HEK293T (cell line): Measurements from ENCODE around the gene RAB25.

Experiments
- CTCF ChIA-PET: fragments of 350-600 bp; formaldehyde crosslinking; extraction: SDS; loops from one replicate; lab custom pipeline; 2021; ENCODE audit warnings: antibody characterized with exemption, inconsistent platforms; lab: Yijun Ruan, JAX
- POLR2A ChIA-PET: fragments of 350-600 bp; formaldehyde crosslinking; extraction: SDS; loops from one replicate; lab custom pipeline; 2020; ENCODE audit warnings: antibody characterized with exemption, inconsistent platforms; lab: Yijun Ruan, JAX
- DNase-seq: peaks from one replicate; pipeline ENCODE4 v3.0.0; 2012; ENCODE audit warnings: mixed read lengths; ENCODE audit errors: extremely low spot score
- ARNT ChIP-seq: fragments of 450-650 bp; IDR thresholded peaks from 2 replicates; pipeline ENCODE4 v1.6.1; 2017; ENCODE audit warnings: mild to moderate bottlenecking
- BHLHE40 ChIP-seq: fragments of 450-650 bp; IDR thresholded peaks from 2 replicates; pipeline ENCODE4 v1.6.1; 2016; ENCODE audit warnings: mild to moderate bottlenecking, moderate library complexity, borderline replicate concordance
- CTBP1 ChIP-seq: fragments of 450-650 bp; IDR thresholded peaks from 2 replicates; pipeline ENCODE4 v1.6.1; 2016; ENCODE audit warnings: borderline replicate concordance
- ELF4 ChIP-seq: fragments of 450-650 bp; IDR thresholded peaks from 2 replicates; pipeline ENCODE4 v1.6.1; 2017; ENCODE audit warnings: antibody characterized with exemption
- FOXA1 ChIP-seq: fragments of 450-650 bp; IDR thresholded peaks from 2 replicates; pipeline ENCODE4 v1.6.1; 2016; ENCODE audit warnings: mild to moderate bottlenecking
- FOXK2 ChIP-seq: fragments of 450-650 bp; IDR thresholded peaks from 2 replicates; pipeline ENCODE4 v1.6.1; 2016; ENCODE audit warnings: mild to moderate bottlenecking
- FOXM1 ChIP-seq: fragments of 450-650 bp; IDR thresholded peaks from 2 replicates; pipeline ENCODE4 v1.6.1; 2017; ENCODE audit warnings: mild to moderate bottlenecking, borderline replicate concordance
- HDGF ChIP-seq: fragments of 450-650 bp; IDR thresholded peaks from 2 replicates; pipeline ENCODE4 v1.6.1; 2017; ENCODE audit warnings: antibody characterized with exemption, borderline replicate concordance
- L3MBTL2 ChIP-seq: fragments of 450-650 bp; conservative IDR thresholded peaks from 2 replicates; pipeline ENCODE4 v1.6.1; 2016; ENCODE audit warnings: mild to moderate bottlenecking
- LEF1 ChIP-seq: fragments of 450-650 bp; IDR thresholded peaks from 2 replicates; pipeline ENCODE4 v1.6.1; 2017; ENCODE audit warnings: mild to moderate bottlenecking, borderline replicate concordance
- NFRKB ChIP-seq: fragments of 450-650 bp; IDR thresholded peaks from 2 replicates; pipeline ENCODE4 v1.6.1; 2016; ENCODE audit warnings: mild to moderate bottlenecking, moderate library complexity
- SP1 ChIP-seq: fragments of 450-650 bp; IDR thresholded peaks from 2 replicates; pipeline ENCODE4 v1.6.1; 2017
- SUZ12 ChIP-seq: fragments of 450-650 bp; IDR thresholded peaks from 2 replicates; pipeline ENCODE4 v1.6.1; 2016; ENCODE audit warnings: mild to moderate bottlenecking
- TARDBP ChIP-seq: fragments of 450-650 bp; IDR thresholded peaks from 2 replicates; pipeline ENCODE4 v1.6.1; 2016
- ZNF384 ChIP-seq: fragments of 450-650 bp; IDR thresholded peaks from 2 replicates; pipeline ENCODE4 v1.6.1; 2016
- TF ChIP-seq, protein P1 (sequence below): fragments of 450-650 bp; IDR thresholded peaks from 2 replicates; pipeline ENCODE4 v1.6.1; 2016

Gene RAB25

DNA sequence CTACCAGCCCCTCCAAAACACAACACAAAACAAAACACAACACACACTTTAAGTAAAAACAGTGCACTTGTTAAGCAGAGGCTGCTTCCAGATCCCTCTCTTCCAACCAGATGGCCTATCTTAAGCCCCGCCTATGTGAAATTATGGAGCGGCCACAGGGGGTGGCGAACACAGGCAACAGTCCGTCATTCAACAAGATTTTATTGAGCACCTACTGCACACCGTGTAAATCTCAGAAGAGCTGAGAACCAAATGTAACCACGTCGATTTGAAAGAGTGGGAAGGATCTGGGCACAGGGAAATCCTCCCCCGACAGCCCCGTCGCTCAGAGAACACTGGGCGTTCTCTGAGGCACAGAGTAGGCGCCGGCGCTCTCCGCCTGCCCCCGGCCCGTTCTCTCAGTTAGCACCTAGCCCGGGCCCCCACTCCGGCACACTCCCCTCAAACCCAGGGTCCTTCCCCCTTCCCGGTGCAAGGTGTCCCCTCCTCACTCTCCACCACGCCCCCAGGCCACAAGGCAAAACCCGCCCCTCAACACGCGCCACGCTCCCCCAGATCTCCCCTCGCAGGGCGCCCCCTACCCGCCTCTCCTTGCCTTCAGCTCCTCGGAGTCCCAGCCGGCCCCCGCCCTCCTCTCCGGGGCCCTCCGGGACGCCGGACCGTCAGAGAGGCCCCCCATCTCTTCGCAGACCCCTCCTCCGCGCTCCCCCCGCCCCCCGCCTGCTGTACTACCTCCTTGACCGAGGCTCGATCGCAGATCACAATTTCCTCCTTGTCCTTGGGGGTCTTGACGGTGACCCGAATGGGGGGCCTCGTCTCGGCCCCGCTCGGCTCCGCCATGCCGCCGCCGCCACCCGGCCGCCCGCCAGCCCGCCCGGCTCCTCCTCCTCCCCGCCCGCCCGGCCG is 7.8 kb upstream of the RAB25 start:
- ChIA-PET CTCF (interaction anchor here (0.6 to 3.0 kb wide), 5 partner anchors 8 to 28 kb away, joined by 3 to 13 read pairs (median 5); no protein-coding TSS in a partner anchor), POLR2A (interaction anchor here (0.6 to 2.3 kb wide), 8 partner anchors 20 to 196 kb away, joined by 3 to 11 read pairs (median 4); partner anchors contain the start of genes ARHGEF2, GON4L and MEX3A)
- TF ChIP-seq, protein P1, sequence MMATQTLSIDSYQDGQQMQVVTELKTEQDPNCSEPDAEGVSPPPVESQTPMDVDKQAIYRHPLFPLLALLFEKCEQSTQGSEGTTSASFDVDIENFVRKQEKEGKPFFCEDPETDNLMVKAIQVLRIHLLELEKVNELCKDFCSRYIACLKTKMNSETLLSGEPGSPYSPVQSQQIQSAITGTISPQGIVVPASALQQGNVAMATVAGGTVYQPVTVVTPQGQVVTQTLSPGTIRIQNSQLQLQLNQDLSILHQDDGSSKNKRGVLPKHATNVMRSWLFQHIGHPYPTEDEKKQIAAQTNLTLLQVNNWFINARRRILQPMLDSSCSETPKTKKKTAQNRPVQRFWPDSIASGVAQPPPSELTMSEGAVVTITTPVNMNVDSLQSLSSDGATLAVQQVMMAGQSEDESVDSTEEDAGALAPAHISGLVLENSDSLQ, result peak; percentile 84
- TF ChIP-seq TARDBP, result no peak
- TF ChIP-seq L3MBTL2, result peak; percentile 62
- DNase-seq, result peak; percentile 74

DNA sequence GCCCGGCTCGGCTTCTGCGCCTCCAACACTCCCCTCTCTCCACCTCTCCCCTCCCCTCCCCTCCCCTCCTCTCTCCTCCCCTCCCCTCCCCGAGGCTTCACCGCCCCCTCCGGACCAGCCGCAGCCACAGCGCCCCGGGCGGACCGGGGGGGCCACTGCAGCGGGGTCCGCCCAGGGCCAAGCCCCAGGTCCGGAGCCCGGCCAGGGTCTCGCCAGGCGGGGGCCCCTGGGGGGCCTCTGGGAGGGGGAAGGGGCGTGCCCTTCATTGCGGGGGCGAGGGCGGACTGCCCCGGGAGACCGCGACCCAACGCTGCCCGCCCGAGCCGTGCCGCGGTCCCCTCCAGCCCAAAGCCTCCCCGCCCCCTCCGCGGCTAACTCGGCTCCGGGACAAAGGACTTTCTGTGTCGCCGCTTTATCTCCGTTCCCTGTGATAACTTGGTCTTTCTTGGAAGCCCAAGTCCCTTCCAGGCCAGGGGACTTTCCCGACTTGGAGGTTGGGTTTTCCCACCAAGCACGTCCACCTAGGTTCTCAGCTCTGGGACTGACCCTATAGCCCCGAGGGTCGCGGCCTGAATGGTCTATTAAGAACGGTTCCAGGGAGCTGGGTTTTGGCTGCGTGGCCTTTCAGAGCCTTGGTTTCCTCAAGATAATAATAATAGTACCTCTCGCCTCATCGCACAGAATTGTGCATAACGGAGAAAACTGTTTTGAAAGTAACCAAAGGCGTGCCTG is 7.0 kb upstream of the RAB25 start, which contains the start of gene UBQLN4:
UBQLN4 (minus strand) TSS at position 31 of the 732 bp plus-strand sequence. CDS start 97 bp downstream, outside the sequence.
- TF ChIP-seq CTBP1 (no peak), SP1 (no peak), HDGF (no peak), ZNF384 (no peak), FOXM1 (peak; percentile 65; the same call in 1 of the 2 replicates), SUZ12 (no peak)
- TF ChIP-seq, protein P1, result no peak
- ChIA-PET CTCF (interaction anchor here (0.6 to 3.0 kb wide), 6 partner anchors 8 to 612 kb away, joined by 3 to 13 read pairs (median 4); no protein-coding TSS in a partner anchor), POLR2A (interaction anchor here (0.6 to 2.3 kb wide), 7 partner anchors 11 to 116 kb away, joined by 3 to 11 read pairs (median 4); partner anchors contain the start of gene MEX3A)
- peak; percentile 92 for DNase-seq

DNA sequence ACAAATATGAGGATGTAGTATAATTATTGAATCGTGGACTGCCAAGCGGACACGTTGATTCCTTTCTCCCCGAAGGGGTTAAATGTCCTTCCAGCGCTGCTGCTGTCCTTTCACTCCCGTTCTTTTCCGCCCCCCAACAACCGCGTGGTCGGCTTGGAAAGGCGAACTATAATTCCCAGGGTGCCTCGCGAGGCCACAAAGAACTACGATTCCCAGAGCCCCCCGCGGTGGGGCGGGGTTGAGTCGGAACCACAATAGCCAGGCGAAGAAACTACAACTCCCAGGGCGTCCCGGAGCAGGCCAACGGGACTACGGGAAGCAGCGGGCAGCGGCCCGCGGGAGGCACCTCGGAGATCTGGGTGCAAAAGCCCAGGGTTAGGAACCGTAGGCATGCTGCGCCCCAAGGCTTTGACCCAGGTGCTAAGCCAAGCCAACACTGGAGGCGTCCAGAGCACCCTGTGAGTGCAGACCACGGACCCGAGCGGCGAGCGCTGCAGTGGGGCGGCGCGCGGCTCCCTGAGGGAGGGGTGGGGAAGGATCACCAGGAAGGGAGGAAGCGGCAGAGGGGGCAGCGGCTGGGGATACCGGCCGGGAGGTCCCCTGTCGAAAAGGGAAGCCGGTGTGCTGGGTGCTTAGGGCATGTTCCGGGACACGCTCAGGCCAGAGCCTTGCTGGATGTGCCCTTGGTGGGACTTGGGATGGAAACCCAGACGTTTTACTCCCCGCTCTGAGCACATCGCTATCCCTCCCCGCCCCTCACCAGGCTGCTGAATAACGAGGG is 6.3 kb upstream of the RAB25 start, which contains the start of gene LAMTOR2:
LAMTOR2 (plus strand) TSS at position 283 of the 781 bp plus-strand sequence; CDS start at position 391, 108 bp downstream.
- CTCF ChIA-PET, result interaction anchor here (0.6 to 1.9 kb wide), 3 partner anchors 14 to 613 kb away, joined by 3 to 5 read pairs (median 3); no protein-coding TSS in a partner anchor
- POLR2A ChIA-PET, result interaction anchor here (0.6 to 2.3 kb wide), 6 partner anchors 10 to 117 kb away, joined by 3 to 11 read pairs (median 4); partner anchors contain the start of gene MEX3A
- TF ChIP-seq L3MBTL2 (peak; percentile 85), FOXK2 (no peak), ELF4 (peak; percentile 82; the same call in 1 of the 2 replicates)
- DNase-seq, result peak; percentile 97

DNA sequence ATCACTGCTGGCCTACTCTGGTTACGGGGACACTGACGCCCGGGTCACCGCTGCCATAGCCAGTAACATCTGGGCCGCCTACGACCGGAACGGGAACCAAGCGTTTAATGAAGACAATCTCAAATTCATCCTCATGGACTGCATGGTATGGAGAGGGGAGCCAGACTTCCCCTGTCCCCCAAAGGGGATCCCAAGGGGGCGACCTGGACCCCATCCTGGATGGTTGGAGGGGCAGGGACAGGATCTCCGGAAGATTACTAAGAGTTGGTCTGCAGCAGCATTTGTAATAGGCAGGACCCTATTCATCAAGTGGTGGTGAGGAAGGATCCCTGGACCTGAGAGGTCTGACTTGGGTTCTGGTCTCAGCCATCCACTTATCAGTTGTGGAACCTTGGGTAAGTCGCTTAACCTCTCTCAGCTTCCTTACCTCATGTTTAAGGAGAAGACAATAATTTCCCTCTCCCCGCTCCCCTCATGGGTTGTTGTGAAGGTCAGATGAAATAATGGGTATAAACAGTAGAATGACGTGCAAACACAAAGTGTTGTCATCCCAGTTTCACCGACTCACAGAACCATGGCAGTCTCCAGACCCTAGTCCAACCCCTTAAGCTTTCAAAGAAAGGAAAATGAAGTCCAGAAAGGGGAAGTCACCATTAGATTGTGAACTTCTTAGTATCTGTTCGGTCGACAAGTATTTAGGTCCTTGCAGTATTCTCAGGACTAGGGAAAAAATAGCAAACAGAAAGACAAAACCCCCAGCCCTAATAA is 5.5 kb upstream of the RAB25 start:
- POLR2A ChIA-PET, result no interaction called here
- CTCF ChIA-PET, result no interaction called here
- DNase-seq, result no peak
- TF ChIP-seq HDGF (no peak), LEF1 (no peak), ARNT (no peak), ELF4 (no peak), FOXK2 (no peak), BHLHE40 (no peak), SUZ12 (no peak), NFRKB (no peak)

DNA sequence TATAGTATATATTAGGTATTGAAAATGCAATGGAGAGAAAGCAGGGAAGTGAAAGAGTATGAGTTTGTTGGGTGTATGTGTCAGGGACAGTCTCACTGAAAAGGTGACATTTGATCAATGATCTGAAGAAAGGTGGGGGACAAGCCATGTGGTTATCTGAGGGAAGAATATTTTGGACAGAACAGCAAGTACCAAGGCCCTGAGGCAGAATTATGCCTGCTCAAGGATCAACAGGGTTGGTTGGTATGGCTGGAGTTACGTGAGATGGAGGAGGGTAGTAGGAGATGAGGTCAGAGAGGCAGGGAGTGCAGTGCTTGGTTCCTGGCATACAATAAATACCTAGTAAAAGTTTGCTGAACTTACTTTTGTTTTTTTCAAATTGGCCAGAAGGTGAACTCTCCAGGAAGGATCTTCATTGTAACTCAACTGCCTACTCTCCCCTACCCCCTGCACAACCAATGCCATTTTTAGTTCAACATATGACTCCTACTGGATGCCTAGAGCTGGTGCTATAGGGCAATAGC is 4.6 kb upstream of the RAB25 start:
- TF ChIP-seq ELF4 (no peak), CTBP1 (no peak), HDGF (no peak), FOXK2 (no peak), NFRKB (no peak), BHLHE40 (no peak), LEF1 (no peak), FOXM1 (no peak), ZNF384 (no peak), FOXA1 (no peak), ARNT (no peak), L3MBTL2 (no peak)
- TF ChIP-seq, protein P1, result no peak
- no peak for DNase-seq
- ChIA-PET POLR2A (no interaction called here), CTCF (no interaction called here)
